ENCODE data around the gene MEF2D.

MEF2D gene

DNA sequence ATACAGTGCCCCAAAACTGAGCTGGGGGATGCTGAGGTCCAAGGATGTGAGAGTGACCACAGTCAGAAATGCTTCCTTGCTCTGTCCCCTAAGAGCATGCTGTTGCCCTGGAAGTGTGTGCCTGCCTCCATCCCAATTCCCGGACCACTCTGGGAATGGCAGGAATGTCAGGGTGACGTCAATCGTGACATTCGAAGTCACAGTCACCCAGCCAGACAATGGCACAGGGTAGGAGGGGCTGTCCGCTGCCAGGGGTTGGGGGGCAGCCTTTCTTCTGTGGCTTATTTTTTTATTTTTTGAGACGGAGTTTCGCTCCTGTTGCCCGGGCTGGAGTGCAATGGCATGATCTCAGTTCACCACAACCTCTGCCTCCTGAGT is 22.3 kb downstream of the MEF2D start:
- Histone ChIP-seq H3K9me2 (replicated peaks; ENCODE audit: control insufficient read depth, low read length) (no peaks in the 10 kb centered on the region), H3K9me3 (ENCODE audit: control insufficient read depth, insufficient read depth, low read length) (no peaks in the 10 kb centered on the region), H3K4me3 (ENCODE audit: low read length) (no peak overlapping the region), H3K27ac (ENCODE audit: low read depth, low read length) (no peak overlapping the region), H3K4me1 (ENCODE audit: control insufficient read depth, low read length) (peaks cover 35% of the 10 kb centered on the region), H3F3A (ENCODE audit: control insufficient read depth, insufficient read depth) (peaks cover 4% of the 10 kb centered on the region; the same call in 1 of the 2 replicates), H3K27me3 (ENCODE audit: control insufficient read depth, low read length) (no peaks in the 10 kb centered on the region), H3K79me2 (ENCODE audit: control insufficient read depth, low read length) (peaks cover 31% of the 10 kb centered on the region), H3K4me2 (ENCODE audit: low read length) (no peak overlapping the region), H3K36me3 (ENCODE audit: control insufficient read depth, low read length) (peaks cover 99% of the 10 kb centered on the region), H4K20me1 (ENCODE audit: control insufficient read depth, insufficient read depth, low read depth, low read length) (0 out of 2 replicates have a peak, but pooled peaks cover 3% of the 10 kb centered on the region)
- TF ChIP-seq EZH2phosphoT487 (IDR thresholded peaks at IDR 0.05; ENCODE audit: borderline replicate concordance, low read length): no peak
- TF ChIP-seq, protein P1, sequence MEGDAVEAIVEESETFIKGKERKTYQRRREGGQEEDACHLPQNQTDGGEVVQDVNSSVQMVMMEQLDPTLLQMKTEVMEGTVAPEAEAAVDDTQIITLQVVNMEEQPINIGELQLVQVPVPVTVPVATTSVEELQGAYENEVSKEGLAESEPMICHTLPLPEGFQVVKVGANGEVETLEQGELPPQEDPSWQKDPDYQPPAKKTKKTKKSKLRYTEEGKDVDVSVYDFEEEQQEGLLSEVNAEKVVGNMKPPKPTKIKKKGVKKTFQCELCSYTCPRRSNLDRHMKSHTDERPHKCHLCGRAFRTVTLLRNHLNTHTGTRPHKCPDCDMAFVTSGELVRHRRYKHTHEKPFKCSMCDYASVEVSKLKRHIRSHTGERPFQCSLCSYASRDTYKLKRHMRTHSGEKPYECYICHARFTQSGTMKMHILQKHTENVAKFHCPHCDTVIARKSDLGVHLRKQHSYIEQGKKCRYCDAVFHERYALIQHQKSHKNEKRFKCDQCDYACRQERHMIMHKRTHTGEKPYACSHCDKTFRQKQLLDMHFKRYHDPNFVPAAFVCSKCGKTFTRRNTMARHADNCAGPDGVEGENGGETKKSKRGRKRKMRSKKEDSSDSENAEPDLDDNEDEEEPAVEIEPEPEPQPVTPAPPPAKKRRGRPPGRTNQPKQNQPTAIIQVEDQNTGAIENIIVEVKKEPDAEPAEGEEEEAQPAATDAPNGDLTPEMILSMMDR (IDR thresholded peaks at IDR 0.05; ENCODE audit: low read depth, low read length, poor library complexity, severe bottlenecking): no peak

DNA sequence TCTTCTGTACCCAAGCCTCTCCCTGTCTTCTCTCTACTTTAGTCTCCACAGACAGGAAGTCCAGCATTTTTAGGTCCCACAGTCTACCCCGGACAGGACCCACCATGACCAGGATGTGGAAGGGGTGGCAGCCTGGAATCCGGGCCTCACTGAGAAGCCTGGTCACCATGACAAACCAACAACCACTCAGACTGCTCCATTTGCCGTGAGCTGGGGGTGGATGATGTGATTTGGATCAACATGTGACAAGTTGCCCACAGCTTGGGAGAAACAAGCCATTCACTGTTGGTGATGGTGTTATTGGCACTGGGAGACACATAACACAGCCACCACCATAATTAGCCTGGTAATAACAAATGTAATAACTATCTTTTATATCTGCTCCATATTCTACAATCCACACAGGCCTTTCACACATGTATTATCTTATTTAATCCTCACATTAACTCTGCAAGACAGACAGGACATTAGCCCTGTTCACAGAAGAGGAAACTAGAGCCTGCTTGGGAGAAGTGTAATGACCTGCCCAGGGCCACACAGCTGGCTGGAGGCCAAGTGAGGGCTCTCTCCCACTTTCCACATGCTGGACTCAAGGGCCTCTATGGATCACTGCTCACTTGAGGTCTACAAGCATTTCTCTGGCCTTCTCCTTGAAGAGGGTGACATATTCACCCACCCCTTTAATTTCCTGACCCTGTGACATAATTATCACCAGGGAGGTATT is 22.9 kb downstream of the MEF2D start:
- TF ChIP-seq EZH2phosphoT487 (IDR thresholded peaks at IDR 0.05; ENCODE audit: borderline replicate concordance, low read length): no peak
- TF ChIP-seq, protein P1 (IDR thresholded peaks at IDR 0.05; ENCODE audit: low read depth, low read length, poor library complexity, severe bottlenecking): no peak
- no peak overlapping the region for H3K4me2 ChIP-seq (ENCODE audit: low read length)

DNA sequence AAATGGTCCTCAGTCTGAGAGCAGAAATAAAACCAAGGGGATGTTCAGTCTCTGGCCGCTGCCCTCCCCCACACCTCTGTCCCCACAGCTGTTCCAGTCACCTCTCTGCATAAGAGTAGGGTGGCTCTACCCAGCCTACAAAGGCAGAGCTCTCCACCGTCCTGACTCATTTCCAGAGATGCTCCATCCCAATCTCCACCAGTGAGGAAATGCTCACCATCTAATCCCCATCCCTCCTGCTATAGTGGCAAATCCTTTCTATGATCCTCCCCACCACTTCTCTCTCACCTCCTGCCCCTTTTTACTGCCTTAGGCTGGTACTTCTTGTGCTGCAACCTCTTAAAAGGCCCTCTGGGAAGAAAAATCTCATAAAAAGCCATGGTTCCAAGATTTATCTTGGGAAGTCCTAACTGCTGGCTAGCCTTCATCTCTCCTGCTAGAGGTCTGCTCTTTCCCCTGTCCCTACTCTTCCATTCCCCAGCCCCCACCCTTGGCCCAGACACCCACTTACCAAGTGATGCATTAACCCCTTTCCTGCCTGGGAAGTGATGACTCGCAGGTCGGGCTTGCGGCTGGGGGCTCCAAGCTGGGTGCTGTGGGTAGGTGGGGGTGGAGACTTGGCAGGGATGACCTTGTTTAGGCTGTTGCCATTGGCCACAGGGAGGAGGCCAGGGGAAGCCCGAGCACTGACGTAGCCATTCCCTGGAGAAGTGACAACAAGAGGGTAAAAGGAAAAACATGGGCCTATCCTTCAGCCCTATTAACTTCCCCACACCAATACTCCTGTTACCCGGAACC is 23.9 kb downstream of the MEF2D start:
- TF ChIP-seq EZH2phosphoT487 (IDR thresholded peaks at IDR 0.05; ENCODE audit: borderline replicate concordance, low read length): no peak
- TF ChIP-seq, protein P1 (IDR thresholded peaks at IDR 0.05; ENCODE audit: low read depth, low read length, poor library complexity, severe bottlenecking): no peak
- no peaks in the 10 kb centered on the region for H3F3A ChIP-seq (ENCODE audit: control insufficient read depth, insufficient read depth)
- H3K27ac ChIP-seq (ENCODE audit: low read depth, low read length): no peak overlapping the region
- H3K27me3 ChIP-seq (ENCODE audit: control insufficient read depth, low read length): no peaks in the 10 kb centered on the region
- H3K4me3 ChIP-seq (ENCODE audit: low read length): no peak overlapping the region
- no peaks in the 10 kb centered on the region for H3K9me3 ChIP-seq (ENCODE audit: control insufficient read depth, insufficient read depth, low read length)
- H3K4me1 ChIP-seq (ENCODE audit: control insufficient read depth, low read length): peaks cover 19% of the 10 kb centered on the region
- peaks cover 24% of the 10 kb centered on the region for H3K79me2 ChIP-seq (ENCODE audit: control insufficient read depth, low read length)
- H4K20me1 ChIP-seq (ENCODE audit: control insufficient read depth, insufficient read depth, low read depth, low read length): 0 out of 2 replicates have a peak, but pooled peaks cover 3% of the 10 kb centered on the region
- peaks cover 94% of the 10 kb centered on the region for H3K36me3 ChIP-seq (ENCODE audit: control insufficient read depth, low read length)
- H3K9me2 ChIP-seq (replicated peaks; ENCODE audit: control insufficient read depth, low read length): no peaks in the 10 kb centered on the region
- H3K4me2 ChIP-seq (ENCODE audit: low read length): no peak overlapping the region

More for the DNA sequence above, 22.9 kb downstream of the MEF2D start:
- Histone ChIP-seq H3K4me3 (ENCODE audit: low read length) (no peak overlapping the region), H4K20me1 (ENCODE audit: control insufficient read depth, insufficient read depth, low read depth, low read length) (0 out of 2 replicates have a peak, but pooled peaks cover 3% of the 10 kb centered on the region), H3K27ac (ENCODE audit: low read depth, low read length) (no peak overlapping the region), H3K9me3 (ENCODE audit: control insufficient read depth, insufficient read depth, low read length) (no peaks in the 10 kb centered on the region), H3K4me1 (ENCODE audit: control insufficient read depth, low read length) (peaks cover 29% of the 10 kb centered on the region), H3K27me3 (ENCODE audit: control insufficient read depth, low read length) (no peaks in the 10 kb centered on the region), H3K9me2 (replicated peaks; ENCODE audit: control insufficient read depth, low read length) (no peaks in the 10 kb centered on the region), H3K36me3 (ENCODE audit: control insufficient read depth, low read length) (peaks cover 96% of the 10 kb centered on the region), H3F3A (ENCODE audit: control insufficient read depth, insufficient read depth) (peaks cover 4% of the 10 kb centered on the region; the same call in 1 of the 2 replicates), H3K79me2 (ENCODE audit: control insufficient read depth, low read length) (peaks cover 27% of the 10 kb centered on the region)

Measured in DOHH2 (cell line).